Ascending aorta (tissue), 2 donors: Measurements from ENCODE around the gene RPS6KA6. TPM values are rescaled to one million over a fixed set of nuclear protein-coding genes. Genes with fewer than 3 reads are reported as not detected.

Experiments used
- DNase-seq, 2 donors: peaks; one replicate each; pipeline ENCODE4 v3.0.0-alpha.2; 2019; ENCODE audit warnings: low spot score in 2 of 2
- H3K27ac ChIP-seq, 2 donors: fragments of 200-600 bp; sonication (generic); one replicate each; pipeline ENCODE4 v1.5.1; 2016 to 2017; ENCODE audit warnings: mild to moderate bottlenecking in 1 of 2
- H3K27me3 ChIP-seq: fragments of 200-600 bp; sonication (generic); one replicate; pipeline ENCODE4 v1.5.1; 2017
- H3K36me3 ChIP-seq, 2 donors: fragments of 200-600 bp; sonication (generic); one replicate each; pipeline ENCODE4 v1.5.1; 2016
- H3K4me1 ChIP-seq, 2 donors: fragments of 200-600 bp; sonication (generic); one replicate each; pipeline ENCODE4 v1.5.1; 2016 to 2017; ENCODE audit warnings: mild to moderate bottlenecking in 1 of 2
- H3K4me3 ChIP-seq, 2 donors: fragments of 200-600 bp; sonication (generic); one replicate each; pipeline ENCODE4 v1.5.1; 2016 to 2017; ENCODE audit warnings: mild to moderate bottlenecking in 1 of 2
- H3K9me3 ChIP-seq, 2 donors: fragments of 200-600 bp; sonication (generic); one replicate each; pipeline ENCODE4 v1.5.1; 2016
- intact Hi-C: fragments of 100-400 bp; cut with DNase I; formaldehyde crosslinking; loops from one replicate; pipeline ENCODE4 v1.15.1; 2023
- total RNA-seq: library from RNA; depleted of rRNA; stranded (reverse); fragments of >200 nt; gene quantifications from one replicate; pipeline ENCODE4 v1.1.0, GENCODE V29; 2016
- TF ChIP-seq, protein P1 (sequence below), 3 experiments: fragments of 200-600 bp in 2 of 3; fragments of 450-650 bp in 1 of 3; sonication (generic) in 2 of 3; IDR thresholded peaks; one replicate each; pipeline ENCODE4 v1.5.1; 2016 to 2019; ENCODE audit warnings: antibody characterized with exemption in 3 of 3, mild to moderate bottlenecking in 1 of 3, moderate library complexity in 1 of 3

Gene RPS6KA6
- total RNA-seq, 1 donor from 2014 or later: 4.5 TPM

GRCh38 chrX:84218726-84219125, 30.7 kb upstream of the RPS6KA6 start:
- no peak overlapping the region for H3K27ac ChIP-seq
- no peak overlapping the region for H3K4me3 ChIP-seq
- no peaks in the 10 kb centered on the region for H3K4me1 ChIP-seq
- peaks cover 0 to 1% of the 10 kb centered on the region in 2 donors for H3K9me3 ChIP-seq
- no peaks in the 10 kb centered on the region for H3K36me3 ChIP-seq
- H3K27me3 ChIP-seq: no peaks in the 10 kb centered on the region
- TF ChIP-seq, protein P1, sequence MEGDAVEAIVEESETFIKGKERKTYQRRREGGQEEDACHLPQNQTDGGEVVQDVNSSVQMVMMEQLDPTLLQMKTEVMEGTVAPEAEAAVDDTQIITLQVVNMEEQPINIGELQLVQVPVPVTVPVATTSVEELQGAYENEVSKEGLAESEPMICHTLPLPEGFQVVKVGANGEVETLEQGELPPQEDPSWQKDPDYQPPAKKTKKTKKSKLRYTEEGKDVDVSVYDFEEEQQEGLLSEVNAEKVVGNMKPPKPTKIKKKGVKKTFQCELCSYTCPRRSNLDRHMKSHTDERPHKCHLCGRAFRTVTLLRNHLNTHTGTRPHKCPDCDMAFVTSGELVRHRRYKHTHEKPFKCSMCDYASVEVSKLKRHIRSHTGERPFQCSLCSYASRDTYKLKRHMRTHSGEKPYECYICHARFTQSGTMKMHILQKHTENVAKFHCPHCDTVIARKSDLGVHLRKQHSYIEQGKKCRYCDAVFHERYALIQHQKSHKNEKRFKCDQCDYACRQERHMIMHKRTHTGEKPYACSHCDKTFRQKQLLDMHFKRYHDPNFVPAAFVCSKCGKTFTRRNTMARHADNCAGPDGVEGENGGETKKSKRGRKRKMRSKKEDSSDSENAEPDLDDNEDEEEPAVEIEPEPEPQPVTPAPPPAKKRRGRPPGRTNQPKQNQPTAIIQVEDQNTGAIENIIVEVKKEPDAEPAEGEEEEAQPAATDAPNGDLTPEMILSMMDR (IDR thresholded peaks at IDR 0.05): no peak
- intact Hi-C loops: no loop called here
- DNase-seq: no peak

DNA sequence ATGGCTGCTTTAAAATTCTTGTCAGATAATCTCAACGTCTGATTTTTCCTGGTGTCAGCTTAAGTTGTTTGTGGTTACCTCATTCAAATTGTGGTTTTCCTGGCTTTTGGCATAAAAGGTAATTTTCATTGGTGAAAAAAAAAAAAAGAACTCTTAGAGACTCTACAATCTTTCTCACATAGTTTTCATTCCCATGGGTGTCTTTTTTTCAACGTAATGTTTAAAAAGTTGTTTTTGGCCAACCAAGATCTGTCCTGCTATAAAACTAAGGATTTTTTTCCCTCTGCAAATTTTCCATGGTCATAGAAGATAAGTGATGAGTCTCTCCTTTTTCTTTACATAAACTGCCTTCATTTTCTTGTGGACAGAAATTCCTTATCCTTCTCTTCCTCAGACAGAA, 28.9 kb upstream of the RPS6KA6 start:
- intact Hi-C loops: no loop called here

DNA sequence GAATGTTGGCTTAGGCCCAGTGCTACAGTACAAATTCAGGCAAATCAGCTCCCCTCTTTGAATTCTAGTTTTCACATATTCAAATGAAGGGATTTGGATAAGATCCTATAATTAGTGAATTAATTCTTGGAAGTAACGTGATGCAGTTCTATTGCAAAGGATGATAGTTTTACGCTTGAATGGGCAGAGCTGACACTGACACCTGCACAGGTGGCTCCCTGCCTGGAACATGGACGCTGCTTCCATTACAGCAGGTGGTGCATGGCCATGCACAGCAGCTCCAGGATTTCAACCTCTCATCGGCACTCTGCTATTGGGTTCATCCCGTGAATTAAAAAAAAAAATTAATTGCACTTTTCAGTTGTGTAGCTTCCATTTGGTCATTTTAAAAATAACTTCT, 28.4 kb upstream of the RPS6KA6 start:
- no peaks in the 10 kb centered on the region for H3K36me3 ChIP-seq
- H3K27ac ChIP-seq: no peak overlapping the region
- H3K27me3 ChIP-seq: no peaks in the 10 kb centered on the region
- no peak for DNase-seq
- no peaks in the 10 kb centered on the region for H3K4me1 ChIP-seq
- intact Hi-C loops: no loop called here
- TF ChIP-seq, protein P1 (IDR thresholded peaks at IDR 0.05): no peak
- H3K4me3 ChIP-seq: no peak overlapping the region
- peaks cover 0 to 3% of the 10 kb centered on the region in 2 donors for H3K9me3 ChIP-seq

More for the DNA sequence above, 28.9 kb upstream of the RPS6KA6 start:
- H3K9me3 ChIP-seq: peaks cover 0 to 3% of the 10 kb centered on the region in 2 donors
- no peak overlapping the region for H3K4me3 ChIP-seq
- no peaks in the 10 kb centered on the region for H3K27me3 ChIP-seq
- no peak for DNase-seq
- no peaks in the 10 kb centered on the region for H3K36me3 ChIP-seq
- TF ChIP-seq, protein P1 (IDR thresholded peaks at IDR 0.05): no peak
- H3K27ac ChIP-seq: no peak overlapping the region
- H3K4me1 ChIP-seq: no peaks in the 10 kb centered on the region

DNA sequence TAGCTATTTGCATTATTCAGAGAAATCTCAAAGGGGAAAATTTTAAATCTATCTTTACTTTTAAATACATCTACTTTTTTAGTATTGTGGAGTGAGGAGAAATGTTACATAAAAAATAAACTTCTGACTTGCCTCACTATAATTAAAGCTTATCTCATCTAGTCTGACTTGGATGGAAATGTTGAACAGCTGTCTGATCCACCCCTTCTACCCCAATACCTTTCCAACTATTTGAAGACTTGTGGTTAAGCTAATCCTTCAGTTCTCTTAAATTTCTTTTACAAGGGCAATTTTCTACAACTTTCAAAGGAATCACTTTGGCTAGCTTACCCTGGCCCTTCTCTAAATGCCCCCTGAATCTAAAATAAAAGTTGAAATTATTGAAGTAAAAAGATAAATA, 17.3 kb upstream of the RPS6KA6 start:
- H3K4me1 ChIP-seq: no peaks in the 10 kb centered on the region
- no peaks in the 10 kb centered on the region for H3K27me3 ChIP-seq
- TF ChIP-seq, protein P1 (IDR thresholded peaks at IDR 0.05): no peak
- no peaks in the 10 kb centered on the region for H3K36me3 ChIP-seq
- intact Hi-C loops: no loop called here
- H3K9me3 ChIP-seq: no peaks in the 10 kb centered on the region
- H3K4me3 ChIP-seq: no peak overlapping the region
- DNase-seq: no peak
- H3K27ac ChIP-seq: no peak overlapping the region

DNA sequence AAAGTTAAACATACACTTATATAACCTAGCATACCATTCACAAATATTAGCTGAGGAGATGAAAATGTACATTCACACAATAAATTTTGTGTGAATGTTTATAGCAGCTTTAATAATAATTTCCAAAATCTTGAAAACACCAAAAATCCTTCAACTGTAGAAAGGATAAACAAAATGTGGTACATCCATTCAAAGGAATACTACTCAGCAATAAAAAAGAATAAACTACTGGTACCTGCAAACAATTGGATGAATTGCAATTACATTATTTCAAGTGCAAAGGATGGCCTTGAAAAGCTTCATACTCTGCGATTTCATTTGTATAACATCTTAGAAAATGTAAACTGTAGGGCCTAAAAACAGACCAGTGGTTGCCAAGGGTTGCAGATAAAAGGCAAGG, 11.7 kb upstream of the RPS6KA6 start:
- Histone ChIP-seq H3K4me3 (no peak overlapping the region), H3K4me1 (no peaks in the 10 kb centered on the region), H3K36me3 (no peaks in the 10 kb centered on the region), H3K27me3 (no peaks in the 10 kb centered on the region), H3K27ac (no peak overlapping the region), H3K9me3 (peaks cover 0 to 7% of the 10 kb centered on the region in 2 donors)
- TF ChIP-seq, protein P1 (IDR thresholded peaks at IDR 0.05): no peak
- intact Hi-C loops: no loop called here
- no peak for DNase-seq

DNA sequence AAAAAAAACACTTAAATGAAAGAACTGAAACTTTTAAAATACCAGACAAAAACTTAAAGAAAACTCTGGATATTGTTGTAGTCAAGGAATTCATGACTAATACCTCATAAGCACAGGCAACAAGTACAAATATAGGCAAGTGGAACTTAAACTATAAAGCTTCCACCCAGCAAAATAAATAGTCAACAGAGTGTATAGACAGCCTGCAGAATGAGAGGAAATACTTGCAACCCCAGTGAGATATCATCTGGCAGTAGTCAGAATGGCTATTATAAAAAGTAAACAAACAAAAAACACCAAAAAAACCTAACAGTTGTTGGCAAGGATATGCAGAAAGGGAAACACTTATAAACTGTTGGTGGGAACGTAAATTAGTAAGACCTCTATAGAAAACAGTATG, 9.6 kb upstream of the RPS6KA6 start:
- intact Hi-C loops: no loop called here
- TF ChIP-seq, protein P1 (IDR thresholded peaks at IDR 0.05): no peak
- H3K4me1 ChIP-seq: no peaks in the 10 kb centered on the region
- no peak overlapping the region for H3K27ac ChIP-seq
- no peaks in the 10 kb centered on the region for H3K27me3 ChIP-seq
- no peaks in the 10 kb centered on the region for H3K36me3 ChIP-seq
- H3K4me3 ChIP-seq: no peak overlapping the region
- peaks cover 0 to 13% of the 10 kb centered on the region in 2 donors for H3K9me3 ChIP-seq
- DNase-seq: no peak
